ENCODE data around the gene SYT7. TPM values are rescaled to one million over a fixed set of nuclear protein-coding genes. Genes with fewer than 3 reads are reported as not detected.
A peak's percentile ranks its signal among the peaks of the same experiment; 100 is the strongest.
"Not testable (repeated sequence)": the region's sequence is repeated elsewhere in the genome, so short reads cannot be mapped to it uniquely, and the experiment has no call there.

Gene SYT7
- total RNA-seq, 1 experiment from 2014 or later, result 25.2 TPM

GRCh38 chr11:61616434-61616833 lies 35.6 kb upstream of the SYT7 start:
- no peaks in the 10 kb centered on the region for H3K9me3 Mint-ChIP-seq (ENCODE audit: unreplicated experiment)
- no TSS peak for BruUV-seq (replicated peaks)
- DNase-seq (ENCODE audit: unreplicated experiment), result no peak
- intact Hi-C loops (cut with micrococcal nuclease), result loop anchor here (1.0 kb wide), 2 partner anchors 13 to 35 kb away; partner anchors contain the start of gene SYT7
- POLR2A ChIA-PET, result interaction anchor here (0.7 to 1.3 kb wide), 2 partner anchors 13 to 162 kb away, joined by 3 read pairs; no protein-coding TSS in a partner anchor
- peaks cover 18% of the 10 kb centered on the region for H3K4me1 Mint-ChIP-seq (ENCODE audit: insufficient read depth, unreplicated experiment)
- peak overlapping the region; percentile 5 for H3K4me3 Mint-ChIP-seq (ENCODE audit: unreplicated experiment)
- no peaks in the 10 kb centered on the region for H3K27me3 Mint-ChIP-seq (ENCODE audit: insufficient read depth, unreplicated experiment)
- H3K27ac Mint-ChIP-seq (ENCODE audit: low read depth, unreplicated experiment), result no peak overlapping the region
- CTCF ChIA-PET, result interaction anchor here (0.6 to 1.6 kb wide), 5 partner anchors 11 to 170 kb away, joined by 3 to 6 read pairs (median 4); no protein-coding TSS in a partner anchor
- H3K36me3 Mint-ChIP-seq (ENCODE audit: insufficient read depth, unreplicated experiment), result no peaks in the 10 kb centered on the region
- TF ChIP-seq CTCF (IDR thresholded peaks at IDR 0.05; ENCODE audit: unreplicated experiment), result no peak

- POLR2A ChIA-PET, result interaction anchor here (0.6 kb wide), 1 partner anchor 129 kb away, joined by 3 read pairs; no protein-coding TSS in a partner anchor
- CTCF ChIA-PET; H3K36me3 Mint-ChIP-seq (ENCODE audit: insufficient read depth, unreplicated experiment); H3K27ac Mint-ChIP-seq (ENCODE audit: low read depth, unreplicated experiment); intact Hi-C loops (cut with micrococcal nuclease); H3K4me3 Mint-ChIP-seq (ENCODE audit: unreplicated experiment); H3K27me3 Mint-ChIP-seq (ENCODE audit: insufficient read depth, unreplicated experiment); BruUV-seq (replicated peaks); H3K9me3 Mint-ChIP-seq (ENCODE audit: unreplicated experiment): not testable (repeated sequence)
- DNase-seq (ENCODE audit: unreplicated experiment), result peak; percentile 52
- H3K4me1 Mint-ChIP-seq (ENCODE audit: insufficient read depth, unreplicated experiment), result peaks cover 23% of the 10 kb centered on the region
Measured at GRCh38 chr11:61614782-61615181, 33.9 kb upstream of the SYT7 start.

GRCh38 chr11:61613870-61614269 lies 33.0 kb upstream of the SYT7 start:
- Mint-ChIP-seq H3K27ac (ENCODE audit: low read depth, unreplicated experiment) (no peak overlapping the region), H3K4me3 (ENCODE audit: unreplicated experiment) (no peak overlapping the region), H3K27me3 (ENCODE audit: insufficient read depth, unreplicated experiment) (peaks cover 11% of the 10 kb centered on the region), H3K9me3 (ENCODE audit: unreplicated experiment) (no peaks in the 10 kb centered on the region), H3K36me3 (ENCODE audit: insufficient read depth, unreplicated experiment) (no peaks in the 10 kb centered on the region), H3K4me1 (ENCODE audit: insufficient read depth, unreplicated experiment) (peaks cover 28% of the 10 kb centered on the region)
- TF ChIP-seq CTCF (IDR thresholded peaks at IDR 0.05; ENCODE audit: unreplicated experiment), result no peak
- BruUV-seq (replicated peaks), result no TSS peak
- POLR2A ChIA-PET, result interaction anchor here (1.9 kb wide), 1 partner anchor 11 kb away, joined by 8 read pairs; no protein-coding TSS in a partner anchor
- DNase-seq (ENCODE audit: unreplicated experiment), result no peak
- CTCF ChIA-PET, result interaction anchor here (0.6 to 1.5 kb wide), 5 partner anchors 14 to 137 kb away, joined by 3 to 4 read pairs (median 3); no protein-coding TSS in a partner anchor
- intact Hi-C loops (cut with micrococcal nuclease), result no loop called here

- intact Hi-C loops (cut with micrococcal nuclease), result no loop called here
- no peak for TF ChIP-seq CTCF (IDR thresholded peaks at IDR 0.05; ENCODE audit: unreplicated experiment)
- POLR2A ChIA-PET, result interaction anchor here (1.9 kb wide), 1 partner anchor 10 kb away, joined by 8 read pairs; no protein-coding TSS in a partner anchor
- Mint-ChIP-seq H3K9me3 (ENCODE audit: unreplicated experiment) (no peaks in the 10 kb centered on the region), H3K4me1 (ENCODE audit: insufficient read depth, unreplicated experiment) (peaks cover 23% of the 10 kb centered on the region), H3K27me3 (ENCODE audit: insufficient read depth, unreplicated experiment) (peaks cover 11% of the 10 kb centered on the region), H3K27ac (ENCODE audit: low read depth, unreplicated experiment) (no peak overlapping the region), H3K36me3 (ENCODE audit: insufficient read depth, unreplicated experiment) (no peaks in the 10 kb centered on the region), H3K4me3 (ENCODE audit: unreplicated experiment) (no peak overlapping the region)
- CTCF ChIA-PET, result interaction anchor here (0.7 to 1.5 kb wide), 5 partner anchors 15 to 136 kb away, joined by 3 to 4 read pairs (median 3); no protein-coding TSS in a partner anchor
- BruUV-seq (replicated peaks), result no TSS peak
- DNase-seq (ENCODE audit: unreplicated experiment), result no peak
Measured at GRCh38 chr11:61613051-61613450, 32.2 kb upstream of the SYT7 start.

Data from MCF 10A (cell line).